GM11168 (cell line): ENCODE results near the gene LRTM1.

ENCODE experiments used
- in situ Hi-C: fragments of 300-500 bp; cut with MboI; formaldehyde crosslinking; loops from one replicate; pipeline ENCODE4 v1.12.0; 2022; ENCODE audit warnings: low sequenced_read_pairs; ENCODE audit not compliant: unreplicated experiment

The LRTM1 gene

DNA sequence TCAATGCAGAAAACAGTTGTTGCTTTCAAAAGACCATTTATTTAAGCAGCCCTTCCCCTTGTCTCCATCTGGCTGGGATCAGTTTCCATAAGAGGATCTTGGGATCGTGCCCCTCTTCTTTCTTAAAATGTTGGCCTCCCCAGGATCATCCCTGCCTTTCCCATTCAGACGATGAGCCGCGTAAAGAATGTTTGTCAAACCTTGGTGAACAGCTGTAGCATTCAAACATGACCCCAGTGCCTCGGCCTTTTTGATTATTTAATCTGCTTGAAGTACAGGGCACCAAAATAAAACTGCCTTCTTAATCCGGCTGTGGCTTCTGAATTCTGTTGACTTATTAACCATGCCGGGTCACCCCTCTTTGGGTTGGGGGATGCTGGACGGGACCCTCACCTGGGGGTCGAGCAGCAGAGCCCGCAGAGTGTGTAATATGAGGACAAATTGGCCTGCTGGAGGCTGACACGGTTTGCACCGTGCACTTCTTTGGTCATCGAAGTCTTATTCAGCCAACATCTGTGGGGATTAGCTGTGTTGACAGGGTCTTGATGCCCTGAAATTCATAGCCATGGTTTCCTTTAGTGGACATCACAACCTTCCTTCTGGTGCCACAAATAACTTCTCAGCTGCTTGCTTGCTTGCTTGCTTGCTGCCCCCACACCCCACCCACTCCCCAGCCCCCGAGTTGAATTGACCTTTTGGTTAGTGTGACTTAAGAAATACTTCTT is at the start of gene LRTM1:
Gene LRTM1 (minus strand): TSS at position 14 of the 725 bp plus-strand sequence. CDS start 148 bp downstream, outside the sequence.
- in situ Hi-C loops: no loop called here

DNA sequence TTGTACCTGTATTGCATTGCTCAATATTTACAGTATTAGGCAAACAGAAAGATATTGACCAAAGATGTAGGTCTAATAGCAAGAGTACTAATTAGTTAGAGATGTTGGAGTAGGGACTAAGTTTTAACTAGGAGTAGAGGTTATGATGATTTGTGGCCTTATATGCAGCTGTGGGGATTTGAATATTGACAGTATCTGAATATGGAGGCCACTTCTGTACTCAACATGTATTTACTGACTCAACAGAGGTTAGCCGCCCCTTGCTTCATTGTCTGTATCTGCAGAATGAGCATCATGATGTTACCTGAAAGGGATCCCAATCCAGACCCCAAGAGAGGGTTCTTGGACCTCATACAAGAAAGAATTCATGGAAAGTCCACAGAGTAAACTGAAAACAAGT is 49.6 kb upstream of the LRTM1 start:
- in situ Hi-C loops: no loop called here

DNA sequence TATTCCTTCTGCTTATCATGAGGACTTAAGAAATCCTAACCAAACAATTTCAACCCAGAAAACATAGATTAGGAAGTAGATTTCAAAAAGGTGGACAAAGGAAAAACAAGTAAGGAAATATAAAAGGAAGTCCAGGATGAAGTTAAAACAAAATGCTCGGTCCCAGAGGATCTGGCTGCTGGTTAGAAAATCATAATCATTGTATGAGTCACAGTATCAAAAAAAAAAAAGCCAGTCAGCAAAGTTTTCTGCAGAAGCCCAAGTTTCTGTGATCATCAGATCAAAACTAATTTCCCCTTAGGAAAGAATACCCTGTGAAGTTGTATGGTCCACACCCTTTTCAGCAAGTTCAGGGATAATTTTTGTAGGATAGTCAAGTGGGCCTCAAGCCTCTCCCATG is 43.0 kb upstream of the LRTM1 start:
- in situ Hi-C loops: no loop called here

DNA sequence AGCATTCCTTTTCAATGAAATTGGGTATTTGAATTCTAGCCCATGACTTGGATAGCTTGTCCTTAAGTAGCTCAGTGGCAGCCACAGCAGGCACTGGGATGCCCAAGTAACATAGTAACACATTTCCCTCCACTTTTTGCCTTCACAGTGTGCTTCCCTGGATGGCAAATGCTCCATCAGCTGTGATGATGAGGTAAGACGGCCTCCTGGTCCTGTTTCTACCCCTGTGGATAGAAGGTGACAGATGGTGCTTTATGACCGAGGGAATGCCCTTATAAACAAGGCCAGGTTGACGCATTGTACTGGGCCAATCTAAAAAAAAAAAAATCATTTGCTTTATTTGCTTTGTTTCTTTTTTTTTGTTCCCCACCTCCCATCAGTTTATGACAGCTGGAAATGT is 41.8 kb upstream of the LRTM1 start:
- in situ Hi-C loops: no loop called here

DNA sequence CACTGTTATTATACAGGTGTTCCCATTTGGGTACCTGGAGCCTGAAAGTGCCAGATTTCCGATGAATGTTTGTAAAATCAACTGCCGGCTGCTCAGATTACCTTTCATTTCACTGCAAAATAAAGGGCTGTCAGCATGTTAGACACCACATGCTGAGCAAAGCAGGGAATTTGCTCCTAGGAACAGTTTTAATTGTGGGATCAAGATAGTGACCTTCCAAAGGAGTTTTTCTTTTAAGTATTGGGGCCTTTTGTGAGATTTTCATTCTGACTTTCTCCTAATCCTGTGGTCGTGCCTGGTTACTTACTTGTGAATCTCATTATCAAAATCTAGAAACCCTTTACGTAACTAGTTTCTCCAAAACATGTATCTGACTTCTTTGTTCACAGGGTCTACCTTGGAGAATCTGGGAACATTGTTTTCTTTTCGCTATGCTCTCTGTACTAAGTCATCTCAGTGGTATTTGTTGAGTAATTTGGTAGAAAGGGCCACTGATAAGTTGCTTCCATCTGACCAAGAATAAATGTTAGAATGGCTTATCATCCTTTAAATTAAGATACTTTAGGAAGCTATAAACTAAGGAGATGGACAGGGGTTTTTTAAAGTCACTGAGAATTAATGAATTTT is 40.8 kb upstream of the LRTM1 start:
- in situ Hi-C loops: no loop called here

DNA sequence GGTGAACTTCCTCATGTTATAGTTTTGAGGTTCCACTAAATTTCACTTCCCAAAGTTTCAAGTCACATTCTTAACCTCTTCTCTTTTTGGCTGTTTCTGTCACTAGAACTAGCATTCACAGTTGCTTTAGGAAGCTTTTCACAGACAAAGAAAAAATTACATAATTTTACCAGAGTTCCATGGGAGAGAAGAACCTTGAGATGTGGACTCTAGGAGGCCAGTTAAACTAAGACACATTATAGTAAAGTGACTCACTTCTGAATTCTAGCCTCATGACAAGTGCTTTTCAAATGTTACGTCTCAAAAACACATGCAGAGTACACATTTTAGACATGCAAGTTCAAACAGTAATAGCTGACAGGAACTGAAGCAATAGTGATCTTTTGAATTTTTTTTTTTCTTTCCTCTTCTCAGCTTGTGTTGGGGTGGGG is 39.9 kb upstream of the LRTM1 start:
- in situ Hi-C loops: no loop called here

DNA sequence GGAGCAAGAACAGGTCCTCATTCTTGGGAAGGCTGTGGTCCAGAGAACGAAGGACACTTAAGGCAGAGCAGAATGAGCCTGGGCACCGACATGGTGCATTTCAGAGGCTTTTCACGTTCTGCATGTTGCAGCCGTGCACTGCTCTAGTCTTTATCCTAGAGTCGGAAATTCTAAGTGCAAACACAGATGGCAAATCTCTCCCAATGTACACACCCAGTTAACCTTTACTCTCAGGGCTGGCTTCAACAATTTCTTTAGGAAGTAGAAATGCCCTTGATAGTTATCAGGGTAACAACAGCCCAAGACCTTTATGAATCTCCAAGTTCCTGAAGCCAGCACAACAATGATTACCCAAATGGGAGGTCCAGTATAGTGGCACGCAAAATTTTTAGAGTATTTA is 39.1 kb upstream of the LRTM1 start:
- in situ Hi-C loops: no loop called here

DNA sequence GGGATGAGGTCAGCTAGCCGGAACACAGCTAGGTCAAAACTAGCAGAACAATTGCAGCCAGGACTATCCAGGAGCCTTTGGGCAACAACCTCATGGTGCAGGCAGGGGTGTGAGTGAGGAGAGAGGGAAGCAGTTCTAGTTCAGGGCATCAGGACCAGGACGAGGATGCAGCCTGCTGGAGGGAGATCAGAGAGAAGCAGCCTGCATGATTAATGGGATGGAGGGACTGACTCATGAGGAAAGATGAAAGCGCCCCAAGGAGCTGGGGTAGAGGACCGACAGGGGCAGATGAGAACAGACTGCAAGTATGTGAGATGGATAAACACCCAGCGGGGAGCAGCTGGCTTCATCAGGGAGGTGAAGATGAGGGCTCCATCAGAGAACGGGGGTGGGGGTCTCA is 37.9 kb upstream of the LRTM1 start:
- in situ Hi-C loops: no loop called here

DNA sequence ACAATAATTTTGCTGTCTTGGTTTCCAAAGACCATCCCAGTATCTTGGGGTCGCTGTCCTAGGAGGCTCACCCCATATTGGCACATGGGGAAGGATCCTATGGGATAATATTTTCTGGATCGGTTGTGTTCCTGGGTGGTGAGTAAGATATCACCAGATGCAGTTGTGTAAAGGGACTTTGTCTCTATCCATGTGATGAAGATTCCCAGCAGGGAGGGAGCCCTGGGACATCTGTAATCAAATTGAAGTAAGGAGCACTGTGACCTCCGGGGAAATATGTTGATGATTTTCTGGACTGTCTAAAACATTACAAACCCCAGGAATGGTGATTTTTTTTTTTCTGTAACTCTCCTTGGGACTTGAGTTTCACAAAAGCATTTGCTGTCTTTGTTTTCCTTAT is 36.2 kb upstream of the LRTM1 start:
- in situ Hi-C loops: no loop called here

DNA sequence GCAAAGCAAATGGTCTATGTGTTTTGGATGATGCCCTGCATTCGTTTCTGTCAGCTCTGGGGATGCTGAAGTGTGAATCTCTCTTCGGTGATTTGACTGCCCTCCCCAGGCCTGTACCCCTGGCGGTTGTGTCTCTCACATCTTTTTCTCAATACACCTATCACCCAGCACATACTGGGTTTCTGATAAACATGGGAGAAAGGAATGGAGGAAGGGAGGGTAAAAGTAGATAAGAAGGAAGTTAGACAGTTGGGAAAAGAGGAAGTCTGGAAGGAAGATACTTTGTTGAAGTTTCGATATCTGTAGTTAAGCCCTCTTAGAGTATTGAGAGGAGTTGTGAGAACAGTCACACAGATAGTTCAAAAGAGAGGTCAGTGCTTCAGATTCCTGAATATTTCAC is 35.8 kb upstream of the LRTM1 start:
- in situ Hi-C loops: no loop called here

DNA sequence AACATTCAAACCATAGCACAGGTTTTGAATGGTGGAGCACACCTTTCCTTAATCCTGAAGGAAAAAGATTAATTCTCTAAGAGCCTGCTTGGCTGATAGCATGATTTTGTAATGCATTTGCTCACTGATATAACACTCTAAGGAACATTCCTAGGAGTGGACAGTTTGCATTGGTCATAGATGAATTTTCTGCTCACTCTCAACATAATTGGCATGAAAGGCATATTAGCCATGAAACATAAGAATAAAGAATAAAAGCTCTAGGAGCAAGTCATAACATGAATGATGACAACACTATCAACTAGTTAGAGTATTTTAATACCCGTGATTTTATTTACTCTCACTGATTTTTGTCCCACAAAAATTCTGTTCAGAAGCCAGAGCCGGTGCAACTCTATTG is 34.3 kb upstream of the LRTM1 start:
- in situ Hi-C loops: no loop called here

DNA sequence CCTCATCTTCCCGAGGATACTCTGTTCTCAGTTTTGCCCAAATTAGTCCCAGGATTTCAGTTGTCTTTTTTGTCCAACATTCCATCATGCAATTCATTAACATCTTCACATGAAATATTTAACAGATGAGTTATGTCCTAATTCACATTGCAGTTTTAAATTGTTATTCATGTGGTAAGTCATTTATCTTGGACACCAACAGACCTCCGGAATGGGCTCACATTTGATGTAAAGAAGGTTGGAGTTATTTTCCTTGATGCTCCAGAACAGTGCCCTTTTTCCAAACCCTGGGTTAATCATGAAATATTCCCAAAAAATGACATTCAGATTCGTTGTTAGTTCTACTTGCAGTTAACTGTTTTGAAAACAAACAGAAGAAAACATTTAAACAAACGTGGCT is 32.8 kb upstream of the LRTM1 start:
- in situ Hi-C loops: no loop called here

DNA sequence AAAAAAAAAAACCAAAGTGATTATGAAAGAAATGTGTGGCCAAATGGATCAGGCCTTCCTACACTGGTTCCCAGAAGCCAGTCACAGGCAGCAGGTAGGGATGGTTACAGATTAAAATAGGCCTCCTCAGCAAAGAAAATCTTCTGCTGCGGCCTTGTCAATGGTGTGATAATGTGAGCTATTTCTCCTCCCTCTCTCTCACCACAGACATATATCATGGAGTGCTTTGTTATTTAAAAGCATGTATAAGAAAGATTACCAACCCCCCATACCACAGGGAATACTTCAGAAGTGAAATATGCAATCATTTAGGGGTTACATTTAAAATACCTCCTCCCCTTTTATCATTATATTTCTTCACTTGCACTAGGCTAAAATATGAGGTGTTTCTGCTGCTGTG is 32.2 kb upstream of the LRTM1 start:
- in situ Hi-C loops: no loop called here

DNA sequence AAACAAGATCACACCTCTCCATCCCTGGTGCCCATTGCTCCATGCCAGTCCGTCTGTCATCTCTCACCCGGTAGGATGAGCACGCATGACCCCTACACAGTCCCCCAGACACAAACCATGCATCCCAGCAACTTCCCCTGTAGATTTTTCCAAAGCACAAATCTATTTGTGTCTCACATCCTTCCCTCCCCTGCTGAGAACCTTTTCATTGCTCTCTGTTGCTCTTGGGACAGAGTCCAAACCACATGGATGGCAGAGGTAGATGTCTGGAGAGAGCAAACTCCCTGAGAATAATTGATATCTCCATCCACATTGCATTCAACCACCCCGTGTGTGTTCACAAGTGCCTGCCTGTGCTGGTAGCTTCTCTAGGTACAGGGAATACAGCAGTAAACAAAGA is 29.9 kb upstream of the LRTM1 start:
- in situ Hi-C loops: no loop called here

DNA sequence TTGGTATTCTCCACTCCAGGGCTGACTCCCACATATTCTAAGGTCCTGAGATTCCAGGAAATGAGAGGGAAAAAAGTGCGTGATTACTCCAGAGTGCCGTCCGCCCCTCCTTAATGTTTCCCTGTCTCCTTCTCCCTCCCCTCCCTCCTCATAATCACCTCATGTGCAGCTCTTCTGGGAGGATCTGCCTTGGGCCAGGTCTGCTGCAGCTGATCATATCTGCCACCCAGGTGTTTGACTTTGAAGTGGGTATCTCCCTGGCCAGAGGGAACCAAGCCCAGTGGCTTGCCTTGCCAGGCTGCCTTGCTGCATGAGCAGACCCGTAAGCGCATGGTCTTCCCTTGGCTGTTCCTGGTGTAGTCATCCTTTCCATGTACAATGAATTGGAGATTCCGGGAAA is 28.1 kb upstream of the LRTM1 start:
- in situ Hi-C loops: no loop called here

DNA sequence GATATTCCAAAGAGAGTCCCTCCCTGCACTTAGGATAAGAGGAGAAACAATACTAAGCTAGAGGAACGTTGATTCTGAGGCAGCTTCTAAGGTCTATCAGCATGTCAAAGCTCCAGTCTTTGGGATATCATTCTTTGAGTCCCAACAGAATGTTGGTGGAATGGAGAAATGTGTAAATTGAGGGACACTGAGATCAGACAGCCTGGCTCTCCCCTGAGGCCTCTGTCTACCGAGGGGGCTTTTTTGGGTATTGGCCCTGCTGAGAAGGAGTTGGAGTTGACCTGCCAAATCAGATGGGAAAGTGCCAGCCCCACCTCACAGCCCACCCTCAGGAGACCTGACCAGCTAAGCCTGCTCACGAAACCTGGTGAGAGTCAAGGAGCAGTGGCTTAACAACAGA is 27.6 kb upstream of the LRTM1 start:
- in situ Hi-C loops: no loop called here

DNA sequence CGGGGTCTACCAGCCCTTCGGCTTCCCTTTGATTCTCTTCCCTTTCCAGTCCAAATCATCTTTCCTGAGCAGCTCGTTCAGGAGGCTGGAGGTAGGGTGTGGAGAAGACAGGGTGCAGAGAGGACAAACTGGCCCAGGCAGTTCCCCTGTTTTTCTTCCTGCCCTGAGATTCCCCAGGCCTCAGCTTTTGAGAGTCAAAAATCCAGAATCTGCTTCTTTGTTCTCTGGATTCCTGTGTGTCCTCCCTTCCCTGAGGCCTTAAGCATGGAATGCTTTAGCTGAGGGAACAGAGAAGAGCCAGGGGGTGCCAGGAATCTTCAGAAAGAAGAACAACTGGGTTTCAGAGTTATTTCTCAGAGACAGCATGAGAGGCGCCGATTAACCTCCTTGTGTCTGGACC is 26.7 kb upstream of the LRTM1 start:
- in situ Hi-C loops: no loop called here

DNA sequence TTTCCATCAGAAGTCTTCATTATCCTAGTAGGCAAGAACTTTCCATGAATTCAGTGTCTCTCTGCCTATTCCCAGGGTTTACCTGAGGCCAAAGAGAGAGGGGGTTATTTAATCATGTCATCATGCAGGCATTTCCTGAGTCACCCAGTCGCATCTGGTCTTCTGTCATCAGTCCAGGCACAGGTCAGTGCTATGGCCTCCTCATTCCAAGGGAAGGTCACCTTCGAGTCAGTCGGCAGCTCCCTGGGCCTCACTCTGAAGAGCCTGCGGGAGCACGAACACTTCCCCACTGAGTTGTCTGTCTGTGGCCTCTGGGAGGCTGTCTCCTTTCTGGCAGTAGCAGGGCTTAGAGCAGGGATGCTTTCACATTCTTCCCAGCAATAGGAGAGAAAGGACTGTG is 26.2 kb upstream of the LRTM1 start:
- in situ Hi-C loops: no loop called here

DNA sequence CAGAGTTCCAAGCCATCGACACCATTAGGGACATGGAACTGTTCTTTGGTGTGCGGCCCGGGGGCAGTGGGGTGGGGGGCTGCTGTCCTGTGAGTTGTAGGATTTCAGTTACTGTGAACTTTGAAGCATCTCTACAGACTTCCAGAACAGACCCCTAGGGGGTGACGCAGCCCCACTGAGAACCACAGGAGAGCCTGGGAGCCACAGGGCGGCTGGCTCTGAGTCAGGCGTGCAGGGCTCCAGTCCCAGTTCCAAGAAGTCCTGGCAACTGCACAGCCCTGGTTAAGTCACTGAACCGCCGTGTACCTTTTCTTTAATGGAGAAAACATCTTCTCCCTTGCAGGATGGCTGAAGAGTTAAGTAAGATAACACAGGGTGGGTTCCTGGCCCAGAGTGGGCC is 23.5 kb upstream of the LRTM1 start:
- in situ Hi-C loops: no loop called here

DNA sequence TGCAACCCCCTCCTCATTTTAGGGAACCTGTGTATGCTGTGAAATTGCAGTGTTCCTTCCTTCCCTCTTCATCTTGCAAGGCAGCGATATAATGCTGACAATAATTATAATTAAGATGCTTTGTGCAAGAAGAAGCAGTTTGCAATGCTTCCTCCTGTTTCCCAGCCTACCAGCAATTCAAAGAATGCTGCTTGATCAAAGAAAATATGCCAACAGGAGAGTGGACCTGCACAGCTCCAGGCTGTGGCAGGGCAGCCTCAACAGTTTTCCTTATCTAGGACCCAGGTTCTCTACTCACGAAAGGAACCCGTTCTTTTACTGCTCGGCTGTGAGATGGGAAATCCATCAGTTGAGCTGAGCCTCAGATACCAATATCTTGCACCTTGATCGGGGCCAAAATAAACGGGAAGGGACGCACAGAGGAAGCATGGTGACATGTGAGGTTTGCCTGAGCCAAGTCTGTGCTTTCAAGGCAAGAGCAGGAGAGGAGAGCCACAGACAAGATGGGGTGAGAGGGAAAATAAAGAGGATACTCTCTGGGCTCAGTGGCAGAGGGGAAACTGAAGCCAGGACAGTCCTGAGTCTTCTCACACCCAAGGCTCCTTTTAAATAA is 22.6 kb upstream of the LRTM1 start:
- in situ Hi-C loops: no loop called here

DNA sequence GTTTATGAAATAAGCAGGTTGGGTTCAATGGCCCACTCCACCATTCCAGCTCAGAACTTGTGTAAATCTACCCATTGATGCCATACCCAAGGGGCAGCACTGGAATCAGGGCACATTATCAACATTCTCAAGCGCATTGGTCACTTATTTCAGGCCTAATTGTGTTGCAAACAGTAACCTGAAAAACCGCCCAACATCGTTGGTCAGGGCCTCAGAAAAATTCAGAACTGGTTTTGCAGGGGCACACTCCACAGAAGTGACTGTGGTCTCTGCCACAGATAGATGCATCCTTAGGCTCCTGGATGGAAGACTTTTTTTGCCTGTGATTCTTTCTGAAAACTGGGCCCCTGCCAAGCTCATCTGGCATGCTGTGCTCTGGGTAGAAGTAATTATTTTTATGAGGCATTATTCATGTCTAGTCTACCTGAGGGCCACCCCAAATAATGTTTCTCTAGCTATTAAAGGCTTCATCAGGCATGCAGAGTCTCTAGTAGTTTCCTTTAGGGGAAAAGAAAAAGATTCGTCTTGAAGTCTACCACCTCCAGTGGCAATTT is 21.7 kb upstream of the LRTM1 start:
- in situ Hi-C loops: no loop called here
